Effector memory CD4-positive, alpha-beta T cell (primary cell): ENCODE data around the gene ADH1B.
"Not testable (repeated sequence)": the region's sequence is repeated elsewhere in the genome, so short reads cannot be mapped to it uniquely, and the experiment has no call there.

Experiments used
- DNase-seq, 3 donors: peaks; one replicate each; pipeline ENCODE4 v3.0.0-alpha.2; 2020
- H3K27ac ChIP-seq: 2 replicates; pipeline ENCODE4 v1.7.0; 2013; ENCODE audit warnings: mild to moderate bottlenecking, low read length, moderate library complexity; ENCODE audit not compliant: insufficient read depth, poor library complexity, severe bottlenecking
- H3K27me3 ChIP-seq: replicated peaks from 2 replicates; pipeline ENCODE4 v1.7.0; 2013; ENCODE audit warnings: mild to moderate bottlenecking, low read length; ENCODE audit not compliant: insufficient read depth, control insufficient read depth, poor library complexity, severe bottlenecking
- H3K36me3 ChIP-seq: 2 replicates; pipeline ENCODE4 v1.7.0; 2013; ENCODE audit warnings: mild to moderate bottlenecking, low read length, moderate library complexity; ENCODE audit not compliant: control insufficient read depth, insufficient read depth
- H3K4me1 ChIP-seq: 2 replicates; pipeline ENCODE4 v1.7.0; 2013; ENCODE audit warnings: low read length, mild to moderate bottlenecking; ENCODE audit not compliant: control insufficient read depth, insufficient read depth, poor library complexity, severe bottlenecking
- H3K4me3 ChIP-seq: 2 replicates; pipeline ENCODE4 v1.7.0; 2013; ENCODE audit warnings: low read length, low read depth, mild to moderate bottlenecking; ENCODE audit not compliant: insufficient read depth, poor library complexity, severe bottlenecking
- H3K9me3 ChIP-seq: 2 replicates; pipeline ENCODE4 v1.7.0; 2013; ENCODE audit warnings: mild to moderate bottlenecking, low read length, moderate library complexity; ENCODE audit not compliant: control insufficient read depth

Gene ADH1B

DNA sequence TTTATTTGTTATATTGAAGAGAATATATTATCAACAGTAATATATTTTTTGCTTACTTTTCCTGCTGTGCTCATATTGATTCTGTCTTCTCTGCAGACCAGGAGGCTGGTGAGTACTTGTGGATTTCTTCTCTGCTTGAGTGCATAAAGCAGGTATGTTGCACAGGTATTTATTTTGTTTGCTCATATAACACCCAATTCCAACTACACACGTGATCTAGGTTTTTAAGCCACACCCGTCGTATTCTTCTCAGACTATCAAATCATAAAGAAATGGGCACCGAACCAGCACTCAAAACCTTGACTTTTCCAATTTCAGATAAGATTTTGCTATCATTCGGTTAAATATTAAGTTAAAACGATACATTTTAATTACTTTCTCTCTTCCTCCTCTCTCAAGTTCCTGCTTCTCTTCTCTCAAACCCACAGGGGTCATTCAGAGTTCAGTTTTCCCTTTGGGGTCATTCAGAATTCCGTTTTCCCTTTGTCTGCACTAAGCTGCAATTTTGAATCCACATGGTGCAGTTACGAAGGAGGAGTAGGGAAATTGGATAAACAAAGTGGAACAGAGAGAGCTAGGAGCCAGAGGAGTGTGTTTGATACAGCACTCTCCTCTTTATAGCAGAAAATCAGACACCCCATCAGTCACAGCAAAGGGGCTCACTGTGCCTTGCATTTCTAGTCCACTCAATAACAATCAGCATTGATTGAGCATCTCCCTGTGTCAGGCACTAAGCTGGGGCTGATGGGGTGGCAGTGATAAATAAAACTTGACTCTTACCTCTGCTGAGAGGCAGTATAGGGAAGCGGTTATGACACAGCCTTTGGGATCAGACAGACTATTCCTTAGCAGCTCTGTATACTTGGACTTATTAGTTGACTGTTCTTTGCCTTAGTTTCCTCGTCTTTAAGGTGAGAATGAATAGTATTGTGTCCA, 31.7 kb upstream of the ADH1B start, which contains the start of gene ADH1C:
TSS of gene ADH1C (minus strand) at position 145 of the 936 bp plus-strand sequence. CDS start at position 74, 71 bp downstream.
- Histone ChIP-seq H3K9me3 (no peaks in the 10 kb centered on the region), H3K4me1 (no peaks in the 10 kb centered on the region), H3K36me3 (no peaks in the 10 kb centered on the region), H3K4me3 (no peak within 1 kb of the TSS), H3K27ac (no peak within 1 kb of the TSS), H3K27me3 (no peaks in the 10 kb centered on the region)
- DNase-seq: no peak

DNA sequence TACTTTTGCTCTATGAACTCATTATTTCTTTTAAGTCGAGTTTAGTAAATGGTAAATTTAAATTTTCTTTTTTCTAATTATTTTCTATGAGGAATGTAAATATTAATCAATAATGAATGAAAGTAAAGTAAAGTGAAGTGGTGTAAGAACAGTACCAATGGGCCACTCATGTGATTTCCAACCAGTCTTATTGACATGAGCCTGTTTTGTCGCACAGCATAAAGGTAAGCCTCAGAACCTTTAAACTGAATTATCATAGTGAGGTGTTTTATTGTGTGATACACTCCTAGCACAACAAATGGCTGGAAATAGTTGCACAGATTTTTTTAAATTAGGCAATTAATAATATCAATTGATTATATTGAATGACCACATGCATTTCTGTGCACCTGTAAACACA, 30.3 kb upstream of the ADH1B start:
- H3K27ac ChIP-seq: no peak overlapping the region
- DNase-seq: no peak
- H3K4me3 ChIP-seq: no peak overlapping the region

DNA sequence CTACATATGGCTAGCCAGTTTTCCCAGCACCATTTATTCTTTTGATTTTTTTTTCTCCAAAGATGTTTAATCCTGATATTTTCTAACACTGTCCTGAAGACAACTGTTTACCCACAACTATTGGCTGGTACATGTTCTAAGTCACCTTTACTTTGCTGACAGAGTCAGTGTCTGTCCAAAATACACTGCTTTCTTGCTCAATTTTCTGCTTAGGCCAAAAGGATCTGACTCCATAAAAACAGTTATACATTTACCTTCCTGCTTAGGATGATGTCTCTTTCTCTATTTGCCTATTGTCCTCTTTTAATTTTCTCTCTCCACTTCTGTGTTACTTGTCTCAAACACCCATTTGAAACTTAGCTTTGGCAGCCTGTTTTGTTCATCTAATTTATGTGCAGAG, 28.1 kb upstream of the ADH1B start:
- DNase-seq: no peak
- Histone ChIP-seq H3K27ac (no peak overlapping the region), H3K4me1 (no peaks in the 10 kb centered on the region), H3K36me3 (no peaks in the 10 kb centered on the region), H3K4me3 (no peak overlapping the region), H3K9me3 (no peaks in the 10 kb centered on the region), H3K27me3 (no peaks in the 10 kb centered on the region)

More for the DNA sequence above, 30.3 kb upstream of the ADH1B start:
- Histone ChIP-seq H3K27me3 (no peaks in the 10 kb centered on the region), H3K36me3 (no peaks in the 10 kb centered on the region), H3K4me1 (no peaks in the 10 kb centered on the region), H3K9me3 (no peaks in the 10 kb centered on the region)

DNA sequence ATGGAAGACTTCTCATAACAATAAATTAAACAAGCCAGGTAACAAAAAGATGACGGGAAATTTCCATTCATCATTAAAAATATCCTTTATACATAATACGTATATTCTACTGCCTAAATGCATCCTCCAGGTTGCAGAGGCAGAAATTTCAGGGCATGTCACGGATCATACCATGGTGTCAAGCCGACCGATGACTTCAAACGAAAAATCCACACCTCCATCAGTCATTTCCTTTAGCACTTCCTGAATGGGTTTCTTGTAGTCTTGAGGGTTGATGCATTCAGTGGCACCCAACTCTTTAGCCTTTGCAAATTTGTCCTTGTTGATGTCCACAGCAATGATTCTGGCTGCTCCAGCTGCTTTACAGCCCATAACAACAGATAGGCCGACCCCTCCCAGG, 21.4 kb upstream of the ADH1B start:
- not testable (repeated sequence) for H3K9me3 ChIP-seq, DNase-seq, H3K36me3 ChIP-seq, H3K27me3 ChIP-seq, H3K4me1 ChIP-seq, H3K27ac ChIP-seq, H3K4me3 ChIP-seq

DNA sequence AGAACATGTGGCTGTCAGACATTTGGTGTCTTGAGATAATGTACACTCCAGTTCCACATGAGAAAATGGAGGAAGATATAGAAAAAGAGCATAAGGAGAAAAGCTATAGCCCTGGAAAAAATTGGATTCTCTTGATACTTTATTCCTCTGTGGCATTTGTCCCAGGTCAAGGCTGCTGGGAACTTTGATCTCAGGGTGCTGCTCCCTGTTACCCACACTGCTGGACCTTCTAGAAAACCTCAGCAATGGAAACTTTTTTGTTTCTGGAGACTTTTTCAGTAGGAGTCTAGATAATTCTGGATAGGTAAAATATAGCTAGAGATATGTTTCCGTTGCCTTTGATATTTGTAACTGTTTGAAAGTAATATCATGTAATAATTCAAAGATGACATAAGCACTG, 20.2 kb upstream of the ADH1B start:
- no peaks in the 10 kb centered on the region for H3K9me3 ChIP-seq
- DNase-seq: no peak
- no peaks in the 10 kb centered on the region for H3K4me1 ChIP-seq
- H3K36me3 ChIP-seq: no peaks in the 10 kb centered on the region
- H3K27me3 ChIP-seq: no peaks in the 10 kb centered on the region
- H3K27ac ChIP-seq: no peak overlapping the region
- H3K4me3 ChIP-seq: no peak overlapping the region

GRCh38 chr4:99339172-99339571, 18.0 kb upstream of the ADH1B start:
- H3K27me3 ChIP-seq: no peaks in the 10 kb centered on the region
- H3K4me3 ChIP-seq: no peak overlapping the region
- H3K27ac ChIP-seq: no peak overlapping the region
- no peaks in the 10 kb centered on the region for H3K36me3 ChIP-seq
- no peaks in the 10 kb centered on the region for H3K4me1 ChIP-seq
- DNase-seq: no peak
- H3K9me3 ChIP-seq: no peaks in the 10 kb centered on the region

- Histone ChIP-seq H3K36me3 (no peaks in the 10 kb centered on the region), H3K27me3 (no peaks in the 10 kb centered on the region), H3K27ac (no peak overlapping the region), H3K4me3 (no peak overlapping the region), H3K9me3 (no peaks in the 10 kb centered on the region), H3K4me1 (no peaks in the 10 kb centered on the region)
- DNase-seq: no peak
Measured at GRCh38 chr4:99336553-99336952, 15.4 kb upstream of the ADH1B start.

- no peak overlapping the region for H3K27ac ChIP-seq
Measured at GRCh38 chr4:99334880-99335279, 13.7 kb upstream of the ADH1B start.

GRCh38 chr4:99330648-99331047, 9.4 kb upstream of the ADH1B start:
- Histone ChIP-seq H3K4me1 (no peaks in the 10 kb centered on the region), H3K27ac (no peak overlapping the region), H3K27me3 (no peaks in the 10 kb centered on the region), H3K9me3 (no peaks in the 10 kb centered on the region), H3K4me3 (no peak overlapping the region), H3K36me3 (no peaks in the 10 kb centered on the region)
- DNase-seq: no peak

More at GRCh38 chr4:99334880-99335279, 13.7 kb upstream of the ADH1B start:
- no peak for DNase-seq
- no peaks in the 10 kb centered on the region for H3K27me3 ChIP-seq
- no peaks in the 10 kb centered on the region for H3K9me3 ChIP-seq
- H3K36me3 ChIP-seq: no peaks in the 10 kb centered on the region
- H3K4me3 ChIP-seq: no peak overlapping the region
- no peaks in the 10 kb centered on the region for H3K4me1 ChIP-seq

- DNase-seq: no peak
- H3K9me3 ChIP-seq: no peaks in the 10 kb centered on the region
- H3K4me3 ChIP-seq: no peak overlapping the region
- H3K36me3 ChIP-seq: no peaks in the 10 kb centered on the region
- H3K27ac ChIP-seq: no peak overlapping the region
- no peaks in the 10 kb centered on the region for H3K27me3 ChIP-seq
- no peaks in the 10 kb centered on the region for H3K4me1 ChIP-seq
Measured at GRCh38 chr4:99329876-99330275, 8.7 kb upstream of the ADH1B start.
